Spleen (tissue), 11 donors: ENCODE data around the gene PDGFD. TPM values are rescaled to one million over a fixed set of nuclear protein-coding genes. Genes with fewer than 3 reads are reported as not detected.
A peak's percentile ranks its signal among the peaks of the same experiment; 100 is the strongest.

Source experiments
- DNase-seq: peaks from one replicate; pipeline ENCODE4 v3.0.0-alpha.2; 2020
- H3K27ac ChIP-seq, 8 donors: fragments of 200-600 bp; sonication (generic) in 7 of 8; 1 replicate in 4 of 8; 2 replicates in 4 of 8; pipeline versions ENCODE4 v1.5.0 to v1.8.0; 2016 to 2021; ENCODE audit warnings: inconsistent platforms in 4 of 8, mild to moderate bottlenecking in 4 of 8, moderate library complexity in 1 of 8
- H3K27me3 ChIP-seq, 7 donors: fragments of 200-600 bp; sonication (generic) in 6 of 7; replicated peaks in 1 of 7; 1 replicate in 4 of 7; 2 replicates in 3 of 7; pipeline versions ENCODE4 v1.5.0 to v1.8.0; 2016 to 2021; ENCODE audit warnings: inconsistent platforms in 3 of 7, mild to moderate bottlenecking in 1 of 7
- H3K36me3 ChIP-seq, 6 donors: fragments of 200-600 bp; sonication (generic) in 5 of 6; 1 replicate in 4 of 6; 2 replicates in 2 of 6; pipeline versions ENCODE4 v1.5.0 to v1.8.0; 2016 to 2021; ENCODE audit warnings: inconsistent platforms in 2 of 6
- H3K4me1 ChIP-seq, 6 donors: fragments of 200-600 bp; sonication (generic) in 5 of 6; 1 replicate in 3 of 6; 2 replicates in 3 of 6; pipeline versions ENCODE4 v1.5.0 to v1.8.0; 2016 to 2021; ENCODE audit warnings: inconsistent platforms in 3 of 6
- H3K4me3 ChIP-seq, 8 donors: fragments of 200-600 bp; sonication (generic) in 7 of 8; 1 replicate in 4 of 8; 2 replicates in 4 of 8; pipeline versions ENCODE4 v1.5.0 to v1.8.0; 2016 to 2021; ENCODE audit warnings: inconsistent platforms in 4 of 8, mild to moderate bottlenecking in 4 of 8, moderate library complexity in 2 of 8
- H3K9me3 ChIP-seq, 8 donors: fragments of 200-600 bp; sonication (generic) in 7 of 8; 1 replicate in 4 of 8; 2 replicates in 4 of 8; pipeline versions ENCODE4 v1.5.0 to v1.8.0; 2016 to 2021; ENCODE audit warnings: inconsistent platforms in 4 of 8
- CTCF ChIP-seq, 11 experiments: fragments of 200-600 bp in 7 of 11; fragments of 450-650 bp in 4 of 11; sonication (generic) in 4 of 11; IDR thresholded peaks in 8 of 11; conservative IDR thresholded peaks in 3 of 11; 1 replicate in 7 of 11; 2 replicates in 4 of 11; pipeline versions ENCODE4 v1.4.0 to v1.8.0; 2016 to 2021; ENCODE audit warnings: antibody characterized with exemption in 11 of 11, inconsistent platforms in 4 of 11, mild to moderate bottlenecking in 1 of 11
- POLR2A ChIP-seq, 3 donors: fragments of 450-650 bp; IDR thresholded peaks; one replicate each; pipeline ENCODE4 v1.5.1; 2017; ENCODE audit warnings: antibody characterized with exemption in 3 of 3, mild to moderate bottlenecking in 1 of 3
- POLR2AphosphoS5 ChIP-seq, 3 donors: sonication (generic); formaldehyde crosslinking; IDR thresholded peaks; one replicate each; pipeline ENCODE4 v1.5.1; 2017; ENCODE audit warnings: antibody characterized with exemption in 3 of 3
- WGBS, 5 donors: extraction: QIAGEN DNeasy Blood & Tissue Kit in 3 of 5; methylation state at CpG; one replicate each; pipeline versions ENCODE4 v1.1.5 to v1.1.7; 2013 to 2018; 5-methylcytosine and 5-hydroxymethylcytosine counted together
- intact Hi-C: fragments of 100-400 bp; cut with DNase I; formaldehyde crosslinking; loops from one replicate; pipeline ENCODE4 v1.15.0; 2023; ENCODE audit warnings: low total_unique reads
- polyA plus RNA-seq, 3 donors: library from polyadenylated mRNA; stranded (reverse); fragments of 200-250 nt; gene quantifications; one replicate each; pipeline ENCODE4 v1.2.1, GENCODE V29; 2013
- total RNA-seq, 7 donors: library from RNA; depleted of rRNA in 3 of 7; stranded (reverse); fragments of >200 nt in 3 of 7; fragmentation: NEBNext Ultra II Directional in 4 of 7; extraction: Animal tissue kit (Norgen Biotek cat#: 25700) in 4 of 7; gene quantifications; one replicate each; pipeline versions ENCODE4 v1.1.0 to v1.2.1, GENCODE V29; 2016 to 2021
- donor health status: healthy with polysubstance abuse.
- donor health status: DM: no; HTN: no; CAD: no; lungs with moderate emphysema.
- donor health status: DM: no; HTN: no; CAD: no.
- donor health status: Bipolar disorder and iron deficiency.
- donor health status: healthy.
- donor health status: DM: no; HTN: no; CAD: no.
- donor health status: DM: yes; HTN: yes; CAD: no.

The PDGFD gene
- total and polyA plus RNA-seq, 10 donors, result 0.43 to 7.1 (median 3.4) TPM

GRCh38 chr11:103960108-103960507 is 203.8 kb downstream of the PDGFD start:
- Histone ChIP-seq H3K27me3 (no peaks in the 10 kb centered on the region), H3K36me3 (no peaks in the 10 kb centered on the region), H3K4me3 (no peak overlapping the region), H3K9me3 (no peaks in the 10 kb centered on the region), H3K4me1 (peaks cover 0 to 14% (median 0%) of the 10 kb centered on the region in 6 donors), H3K27ac (no peak overlapping the region)
- no peak for DNase-seq
- TF ChIP-seq POLR2AphosphoS5 (IDR thresholded peaks at IDR 0.05), result no peak
- 90 to 96% (median 94%) methylated on average over 2 of the region's 2 CpGs for WGBS, 5 donors
- intact Hi-C loops, result no loop called here

- Histone ChIP-seq H3K9me3 (no peaks in the 10 kb centered on the region), H3K4me1 (peaks cover 0 to 14% (median 0%) of the 10 kb centered on the region in 6 donors), H3K27me3 (no peaks in the 10 kb centered on the region), H3K36me3 (no peaks in the 10 kb centered on the region), H3K4me3 (no peak overlapping the region), H3K27ac (peak overlapping the region in 2 of 8 donors; percentile 13 to 15)
- TF ChIP-seq POLR2AphosphoS5 (IDR thresholded peaks at IDR 0.05) (no peak), POLR2A (IDR thresholded peaks at IDR 0.05) (no peak), CTCF (IDR thresholded peaks at IDR 0.05 in 8 of 11, conservative IDR thresholded peaks at IDR 0.05 in 3 of 11) (no peak)
- intact Hi-C loops, result no loop called here
- 58 to 65% (median 61%) methylated on average over 3 of the region's 3 CpGs for WGBS, 5 donors
- DNase-seq, result no peak
Observed at GRCh38 chr11:103959279-103959942, 204.5 kb downstream of the PDGFD start.

GRCh38 chr11:103958475-103959215 is 205.3 kb downstream of the PDGFD start:
- Histone ChIP-seq H3K27ac (peak overlapping the region in 3 of 8 donors; percentile 13 to 37 (median 15)), H3K9me3 (no peaks in the 10 kb centered on the region), H3K4me1 (peaks cover 0 to 14% (median 0%) of the 10 kb centered on the region in 6 donors), H3K27me3 (no peaks in the 10 kb centered on the region), H3K36me3 (no peaks in the 10 kb centered on the region), H3K4me3 (no peak overlapping the region)
- no peak for DNase-seq
- intact Hi-C loops, result no loop called here
- 63 to 69% (median 68%) methylated on average over 5 of the region's 5 CpGs for WGBS, 5 donors
- no peak for TF ChIP-seq POLR2A (IDR thresholded peaks at IDR 0.05)
- no peak for TF ChIP-seq POLR2AphosphoS5 (IDR thresholded peaks at IDR 0.05)
- TF ChIP-seq CTCF (IDR thresholded peaks at IDR 0.05 in 8 of 11, conservative IDR thresholded peaks at IDR 0.05 in 3 of 11), result no peak

- no peak for TF ChIP-seq CTCF (IDR thresholded peaks at IDR 0.05 in 8 of 11, conservative IDR thresholded peaks at IDR 0.05 in 3 of 11)
- no peak for TF ChIP-seq POLR2AphosphoS5 (IDR thresholded peaks at IDR 0.05)
- TF ChIP-seq POLR2A (IDR thresholded peaks at IDR 0.05), result no peak
- no peaks in the 10 kb centered on the region for H3K9me3 ChIP-seq
- no peaks in the 10 kb centered on the region for H3K36me3 ChIP-seq
- intact Hi-C loops, result no loop called here
- WGBS, 5 donors, result 79 to 90% (median 84%) methylated on average over 5 of the region's 5 CpGs
- DNase-seq, result no peak
- H3K27ac ChIP-seq, result no peak overlapping the region
- H3K27me3 ChIP-seq, result no peaks in the 10 kb centered on the region
- no peak overlapping the region for H3K4me3 ChIP-seq
- H3K4me1 ChIP-seq, result peaks cover 0 to 9% (median 0%) of the 10 kb centered on the region in 6 donors
Observed at GRCh38 chr11:103953797-103954486, 210.0 kb downstream of the PDGFD start.
